ENCODE measurements around the gene DIS3L2. TPM values are rescaled to one million over a fixed set of nuclear protein-coding genes. Genes with fewer than 3 reads are reported as not detected.

The DIS3L2 gene
- total and polyA plus RNA-seq, 12 donors: 20.0 to 54.7 (median 30.5) TPM

GRCh38 chr2:232139786-232140562 lies 178.5 kb downstream of the DIS3L2 start:
- Histone ChIP-seq H3K36me3 (replicated peaks in 1 of 2) (no peaks in the 10 kb centered on the region), H3K9me3 (replicated peaks in 1 of 3) (no peaks in the 10 kb centered on the region), H3K27ac (no peak overlapping the region), H3K4me3 (no peak overlapping the region), H3K27me3 (no peaks in the 10 kb centered on the region), H3K4me1 (replicated peaks in 1 of 2) (no peaks in the 10 kb centered on the region)
- TF ChIP-seq POLR2A (IDR thresholded peaks at IDR 0.05): no peak
- TF ChIP-seq CTCF (IDR thresholded peaks at IDR 0.05): no peak
- 86 to 94% (median 92%) methylated on average over 2 of the region's 2 CpGs for WGBS, 4 donors
- intact Hi-C loops (cut with DNase I): loop anchor here (5.0 to 10.0 kb wide), 2 partner anchors 185 to 213 kb away; partner anchors contain the start of gene NPPC (in 2 of the 2)
- DNase-seq: no peak

DNA sequence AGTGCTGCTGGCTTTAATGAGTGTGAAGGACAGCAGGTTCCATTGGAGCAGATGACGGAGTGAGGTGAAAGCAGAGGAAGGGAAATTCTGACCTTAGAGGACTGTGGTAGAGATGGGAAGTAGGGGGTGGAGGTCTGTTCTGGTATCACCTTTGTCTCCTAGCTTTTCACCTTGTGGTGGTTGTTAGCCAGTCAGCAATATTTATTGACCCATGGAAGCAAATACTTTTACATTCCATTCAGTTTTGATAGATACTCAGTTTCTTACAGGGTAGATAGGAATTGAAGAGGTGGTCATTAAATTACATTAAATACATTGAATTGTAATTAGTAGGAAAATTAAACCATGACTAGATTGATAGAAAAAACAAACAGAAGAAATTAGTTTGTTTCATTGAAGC lies 180.1 kb downstream of the DIS3L2 start:
- H3K36me3 ChIP-seq (replicated peaks in 1 of 2): no peaks in the 10 kb centered on the region
- H3K27ac ChIP-seq: no peak overlapping the region
- no peaks in the 10 kb centered on the region for H3K27me3 ChIP-seq
- no peaks in the 10 kb centered on the region for H3K4me1 ChIP-seq (replicated peaks in 1 of 2)
- H3K9me3 ChIP-seq (replicated peaks in 1 of 3): no peaks in the 10 kb centered on the region
- H3K4me3 ChIP-seq: no peak overlapping the region
- WGBS, 4 donors: 95 to 100% (median 99%) methylated on average over 1 of the region's 1 CpG
- intact Hi-C loops (cut with DNase I): loop anchor here (5.0 to 10.0 kb wide), 2 partner anchors 183 to 214 kb away; partner anchors contain the start of gene NPPC (in 2 of the 2)
- TF ChIP-seq CTCF (IDR thresholded peaks at IDR 0.05): no peak
- no peak for TF ChIP-seq POLR2A (IDR thresholded peaks at IDR 0.05)
- DNase-seq: no peak

- peak; percentile 18 to 62 (median 46) for DNase-seq
- TF ChIP-seq CTCF (IDR thresholded peaks at IDR 0.05): peak; percentile 49 to 83 (median 72)
- TF ChIP-seq POLR2A (IDR thresholded peaks at IDR 0.05): no peak
- Histone ChIP-seq H3K9me3 (replicated peaks in 1 of 3) (no peaks in the 10 kb centered on the region), H3K36me3 (replicated peaks in 1 of 2) (no peaks in the 10 kb centered on the region), H3K27ac (no peak overlapping the region), H3K4me1 (replicated peaks in 1 of 2) (no peaks in the 10 kb centered on the region), H3K27me3 (no peaks in the 10 kb centered on the region), H3K4me3 (no peak overlapping the region)
- 45 to 56% (median 47%) methylated on average over 3 of the region's 3 CpGs for WGBS, 4 donors
- intact Hi-C loops (cut with DNase I): loop anchor here (5.0 to 10.0 kb wide), 2 partner anchors 183 to 215 kb away; partner anchors contain the start of gene NPPC (in 2 of the 2)
These were observed 180.5 kb downstream of the DIS3L2 start for GRCh38 chr2:232142049-232142448.

- no peaks in the 10 kb centered on the region for H3K9me3 ChIP-seq (replicated peaks in 1 of 3)
- no peak overlapping the region for H3K27ac ChIP-seq
- TF ChIP-seq CTCF (IDR thresholded peaks at IDR 0.05): no peak
- no peak for TF ChIP-seq POLR2A (IDR thresholded peaks at IDR 0.05)
- no peak for DNase-seq
- intact Hi-C loops (cut with DNase I): loop anchor here (5.0 to 10.0 kb wide), 2 partner anchors 182 to 215 kb away; partner anchors contain the start of gene NPPC (in 2 of the 2)
- H3K36me3 ChIP-seq (replicated peaks in 1 of 2): no peaks in the 10 kb centered on the region
- no peak overlapping the region for H3K4me3 ChIP-seq
- WGBS, 4 donors: 88 to 90% (median 89%) methylated on average over 5 of the region's 5 CpGs
- H3K27me3 ChIP-seq: no peaks in the 10 kb centered on the region
- no peaks in the 10 kb centered on the region for H3K4me1 ChIP-seq (replicated peaks in 1 of 2)
These were observed 181.0 kb downstream of the DIS3L2 start for GRCh38 chr2:232142502-232142901.
